Fibroblast of mammary gland (primary cell): Measurements from ENCODE around the gene ACTN4.

Source experiments
- DNase-seq: peaks from one replicate; pipeline ENCODE4 v3.0.0-alpha.2; 2010; ENCODE audit warnings: low read depth
- H3K4me3 ChIP-seq: 2 replicates; pipeline ENCODE4 v1.5.1; 2011; ENCODE audit warnings: low read depth, mild to moderate bottlenecking, low read length, moderate library complexity; ENCODE audit not compliant: control insufficient read depth
- CTCF ChIP-seq: conservative IDR thresholded peaks from 2 replicates; pipeline ENCODE4 v1.5.1; 2011; ENCODE audit warnings: low read depth, low read length, inconsistent platforms; ENCODE audit not compliant: control insufficient read depth, insufficient read depth

The ACTN4 gene

DNA sequence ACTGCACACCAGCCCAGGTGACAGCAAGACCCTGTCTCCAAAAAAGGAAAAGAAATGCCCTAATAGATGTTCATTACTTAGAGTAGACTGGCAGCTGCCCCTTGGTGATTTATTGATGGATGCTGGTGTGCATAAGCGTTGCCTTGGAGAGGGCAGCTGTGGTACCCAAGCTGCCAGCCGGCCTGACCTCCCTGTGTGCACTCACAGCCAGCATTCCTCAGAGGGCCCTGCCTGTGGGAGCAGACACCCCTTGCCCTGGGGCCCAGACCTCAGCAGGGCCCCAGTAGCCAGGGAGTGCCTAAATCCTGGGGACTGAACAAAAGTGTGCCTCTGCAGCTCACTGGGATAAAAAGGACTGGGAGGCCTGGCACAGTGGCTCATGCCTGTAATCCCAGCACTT, 7.8 kb upstream of the ACTN4 start:
- no peak for DNase-seq
- H3K4me3 ChIP-seq: no peak overlapping the region
- no peak for TF ChIP-seq CTCF

GRCh38 chr19:38640368-38640767, 7.1 kb upstream of the ACTN4 start:
- H3K4me3 ChIP-seq: no peak overlapping the region
- no peak for TF ChIP-seq CTCF
- no peak for DNase-seq

DNA sequence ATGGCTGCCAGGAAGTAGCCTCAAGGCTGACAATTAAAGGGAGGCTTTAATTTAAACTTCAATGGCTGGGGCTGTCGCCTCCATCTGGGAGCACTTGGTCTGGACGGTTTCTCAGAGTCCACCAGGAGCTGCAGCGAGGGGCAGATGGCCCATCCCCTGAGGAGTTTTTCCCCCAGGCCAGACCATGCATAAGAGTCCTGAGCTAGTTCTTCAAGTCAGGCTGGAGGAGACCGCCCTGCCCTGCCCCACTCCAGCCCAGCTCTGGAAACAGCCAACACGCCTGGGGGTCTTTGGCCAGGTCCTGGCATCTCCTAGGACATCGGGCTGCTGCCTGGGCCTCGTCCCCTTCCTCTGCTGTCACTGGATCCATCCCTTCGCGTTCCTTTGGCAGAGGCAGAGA, 5.3 kb upstream of the ACTN4 start:
- no peak overlapping the region for H3K4me3 ChIP-seq
- no peak for TF ChIP-seq CTCF
- no peak for DNase-seq

DNA sequence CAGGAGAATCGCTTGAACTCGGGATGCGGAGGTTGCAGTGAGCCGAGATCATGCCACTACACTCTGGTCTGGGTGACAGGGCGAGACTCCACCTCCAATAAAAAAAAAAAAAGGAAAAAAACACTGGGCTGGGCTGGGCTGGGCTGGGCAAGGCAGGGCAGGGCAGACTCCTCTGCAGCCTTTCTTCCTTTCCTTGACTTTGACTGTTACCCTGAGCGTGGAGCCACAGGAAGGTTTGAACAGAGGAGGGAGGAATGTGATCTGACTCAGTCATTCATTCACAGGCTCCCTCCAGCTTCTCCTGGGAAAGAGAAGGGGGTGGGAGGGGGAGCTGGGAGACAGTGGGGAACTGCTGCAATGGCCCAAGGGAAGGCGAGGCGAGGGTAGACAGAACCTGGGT, 2.7 kb upstream of the ACTN4 start:
- H3K4me3 ChIP-seq: no peak overlapping the region
- no peak for TF ChIP-seq CTCF
- DNase-seq: no peak

DNA sequence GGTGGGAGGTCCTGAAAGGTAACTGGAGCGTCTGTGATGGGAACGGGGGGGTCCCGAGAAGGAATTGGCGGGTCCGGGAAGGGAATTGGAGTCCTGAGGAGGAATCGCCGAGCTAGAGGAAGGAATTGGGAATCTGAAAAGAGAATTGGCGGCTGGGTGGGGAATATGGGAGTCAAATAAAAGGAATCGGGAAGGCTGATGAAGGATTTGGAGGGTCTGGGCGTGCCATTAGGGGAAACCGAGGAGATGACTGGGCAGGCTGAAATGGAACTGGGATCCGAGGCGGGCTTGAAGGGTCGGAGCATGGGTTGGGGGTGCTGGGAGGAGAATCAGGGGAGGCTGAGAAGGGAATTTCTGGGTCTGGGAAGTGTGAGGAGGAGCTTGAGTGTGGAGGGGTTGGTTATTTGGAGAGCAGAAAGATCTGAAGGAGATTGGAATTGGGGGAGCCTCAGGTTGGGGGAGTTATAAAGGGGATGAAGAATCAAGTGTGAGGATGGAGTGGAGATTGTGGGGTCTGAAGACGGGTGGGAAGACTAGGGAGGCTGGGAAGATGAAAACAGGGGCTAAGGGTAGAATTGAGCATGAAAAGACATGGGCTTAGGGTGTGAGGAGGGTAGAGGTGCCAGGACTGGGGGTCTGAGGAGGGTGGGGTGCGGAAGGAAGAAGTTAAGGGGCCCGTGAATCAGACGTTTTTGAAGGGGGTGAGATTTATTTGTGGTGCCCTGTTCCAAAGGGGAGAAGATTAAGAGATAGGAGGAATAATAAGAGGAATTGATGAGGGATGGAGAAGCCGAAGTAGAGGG, 718 bp downstream of the ACTN4 start:
- TF ChIP-seq CTCF: no peak
- DNase-seq: no peak
- peak overlapping the region; percentile 98 for H3K4me3 ChIP-seq

DNA sequence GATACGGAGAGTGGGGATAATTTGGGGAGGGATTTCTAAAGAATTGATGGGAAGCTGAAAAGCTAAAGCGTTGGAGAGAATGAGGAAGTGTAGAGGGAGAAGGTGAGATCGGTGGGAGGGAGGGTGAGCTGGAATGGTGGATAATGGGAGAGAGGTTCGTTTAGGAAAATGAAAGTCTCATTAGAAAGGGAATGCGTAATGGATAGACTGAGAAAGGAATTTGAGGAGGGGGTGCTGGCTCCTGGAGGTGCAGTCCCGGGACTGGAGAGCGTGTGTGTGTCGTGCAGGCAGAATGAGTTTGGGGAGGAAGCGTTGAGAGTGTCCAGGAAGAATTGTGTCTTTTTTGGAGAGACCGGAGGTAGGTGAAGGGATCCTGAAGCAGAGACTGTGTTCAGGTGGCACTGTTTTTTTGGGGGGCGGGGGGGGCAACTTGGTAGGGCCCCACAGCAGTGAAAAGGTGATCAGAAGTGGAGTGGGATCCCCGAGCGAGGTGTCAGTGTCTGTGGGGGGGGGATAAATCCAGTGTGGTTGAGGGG, 1.4 kb downstream of the ACTN4 start:
- peak overlapping the region; percentile 98 for H3K4me3 ChIP-seq
- DNase-seq: no peak
- TF ChIP-seq CTCF: no peak
